HEK293T (cell line): Measurements from ENCODE around the gene AGMAT.

Experiments used
- CTCF ChIA-PET: fragments of 350-600 bp; formaldehyde crosslinking; extraction: SDS; loops from one replicate; lab custom pipeline; 2021; ENCODE audit warnings: antibody characterized with exemption, inconsistent platforms; lab: Yijun Ruan, JAX
- POLR2A ChIA-PET: fragments of 350-600 bp; formaldehyde crosslinking; extraction: SDS; loops from one replicate; lab custom pipeline; 2020; ENCODE audit warnings: antibody characterized with exemption, inconsistent platforms; lab: Yijun Ruan, JAX
- DNase-seq: peaks from one replicate; pipeline ENCODE4 v3.0.0; 2012; ENCODE audit warnings: mixed read lengths; ENCODE audit errors: extremely low spot score
- ARNT ChIP-seq: fragments of 450-650 bp; IDR thresholded peaks from 2 replicates; pipeline ENCODE4 v1.6.1; 2017; ENCODE audit warnings: mild to moderate bottlenecking
- BHLHE40 ChIP-seq: fragments of 450-650 bp; IDR thresholded peaks from 2 replicates; pipeline ENCODE4 v1.6.1; 2016; ENCODE audit warnings: mild to moderate bottlenecking, moderate library complexity, borderline replicate concordance
- CTBP1 ChIP-seq: fragments of 450-650 bp; IDR thresholded peaks from 2 replicates; pipeline ENCODE4 v1.6.1; 2016; ENCODE audit warnings: borderline replicate concordance
- ELF4 ChIP-seq: fragments of 450-650 bp; IDR thresholded peaks from 2 replicates; pipeline ENCODE4 v1.6.1; 2017; ENCODE audit warnings: antibody characterized with exemption
- FOXA1 ChIP-seq: fragments of 450-650 bp; IDR thresholded peaks from 2 replicates; pipeline ENCODE4 v1.6.1; 2016; ENCODE audit warnings: mild to moderate bottlenecking
- FOXK2 ChIP-seq: fragments of 450-650 bp; IDR thresholded peaks from 2 replicates; pipeline ENCODE4 v1.6.1; 2016; ENCODE audit warnings: mild to moderate bottlenecking
- FOXM1 ChIP-seq: fragments of 450-650 bp; IDR thresholded peaks from 2 replicates; pipeline ENCODE4 v1.6.1; 2017; ENCODE audit warnings: mild to moderate bottlenecking, borderline replicate concordance
- HDGF ChIP-seq: fragments of 450-650 bp; IDR thresholded peaks from 2 replicates; pipeline ENCODE4 v1.6.1; 2017; ENCODE audit warnings: antibody characterized with exemption, borderline replicate concordance
- L3MBTL2 ChIP-seq: fragments of 450-650 bp; conservative IDR thresholded peaks from 2 replicates; pipeline ENCODE4 v1.6.1; 2016; ENCODE audit warnings: mild to moderate bottlenecking
- LEF1 ChIP-seq: fragments of 450-650 bp; IDR thresholded peaks from 2 replicates; pipeline ENCODE4 v1.6.1; 2017; ENCODE audit warnings: mild to moderate bottlenecking, borderline replicate concordance
- NFRKB ChIP-seq: fragments of 450-650 bp; IDR thresholded peaks from 2 replicates; pipeline ENCODE4 v1.6.1; 2016; ENCODE audit warnings: mild to moderate bottlenecking, moderate library complexity
- PKNOX1 ChIP-seq: fragments of 450-650 bp; IDR thresholded peaks from 2 replicates; pipeline ENCODE4 v1.6.1; 2016
- SP1 ChIP-seq: fragments of 450-650 bp; IDR thresholded peaks from 2 replicates; pipeline ENCODE4 v1.6.1; 2017
- SUZ12 ChIP-seq: fragments of 450-650 bp; IDR thresholded peaks from 2 replicates; pipeline ENCODE4 v1.6.1; 2016; ENCODE audit warnings: mild to moderate bottlenecking
- TARDBP ChIP-seq: fragments of 450-650 bp; IDR thresholded peaks from 2 replicates; pipeline ENCODE4 v1.6.1; 2016
- ZNF384 ChIP-seq: fragments of 450-650 bp; IDR thresholded peaks from 2 replicates; pipeline ENCODE4 v1.6.1; 2016

The AGMAT gene

DNA sequence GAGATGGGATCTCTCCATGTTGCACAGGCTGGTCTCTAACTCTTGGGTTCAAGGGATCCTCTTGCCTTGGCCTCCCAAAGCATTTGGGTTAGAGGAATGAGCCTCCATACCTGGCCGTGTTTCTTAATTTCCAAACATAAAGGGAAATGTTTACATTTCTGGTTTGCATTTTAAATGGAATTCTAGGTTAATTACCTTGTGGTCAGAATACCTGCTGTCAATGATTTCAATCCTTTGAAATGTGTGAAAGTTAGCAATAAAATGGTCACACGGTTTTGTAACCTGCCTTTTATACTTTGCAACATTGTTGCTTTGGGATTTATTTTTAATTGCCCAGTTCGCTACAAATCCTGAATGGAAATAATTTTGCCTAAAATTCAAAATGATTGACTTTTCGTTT lies 26.3 kb downstream of the AGMAT start:
- POLR2A ChIA-PET = no interaction called here

DNA sequence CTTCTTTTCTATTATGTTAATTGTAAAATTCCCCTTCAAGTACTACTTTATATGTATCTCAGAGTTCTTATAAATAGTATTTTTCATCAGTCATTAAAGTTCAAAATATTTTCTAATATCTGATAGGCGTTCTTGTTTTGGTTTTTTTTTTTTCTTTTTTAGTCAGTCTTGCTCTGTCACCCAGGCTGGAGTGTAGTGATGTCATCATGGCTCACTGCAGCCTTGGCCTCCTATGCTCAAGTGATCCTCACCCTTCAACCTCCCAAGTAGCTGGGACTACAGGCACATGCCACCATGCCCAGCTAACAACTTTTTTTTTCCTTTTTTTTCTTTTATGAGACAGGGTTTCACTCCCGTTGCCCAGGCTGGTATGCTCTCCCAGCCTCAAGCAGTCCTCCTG lies 27.3 kb downstream of the AGMAT start:
- ChIA-PET POLR2A (no interaction called here), CTCF (no interaction called here)
- TF ChIP-seq SP1 = no peak
- TF ChIP-seq ARNT = no peak
- no peak for TF ChIP-seq LEF1
- no peak for TF ChIP-seq CTBP1
- no peak for TF ChIP-seq L3MBTL2
- no peak for TF ChIP-seq ELF4
- TF ChIP-seq TARDBP = no peak
- no peak for TF ChIP-seq FOXK2
- no peak for TF ChIP-seq SUZ12
- no peak for TF ChIP-seq ZNF384
- no peak for TF ChIP-seq PKNOX1
- no peak for TF ChIP-seq NFRKB
- no peak for TF ChIP-seq BHLHE40
- no peak for TF ChIP-seq FOXM1
- DNase-seq = no peak

More for the DNA sequence above, 26.3 kb downstream of the AGMAT start:
- CTCF ChIA-PET = interaction anchor here (0.6 kb wide), 1 partner anchor 90 kb away, joined by 3 read pairs; no protein-coding TSS in a partner anchor
- DNase-seq = no peak
- TF ChIP-seq NFRKB = no peak
- no peak for TF ChIP-seq HDGF
- no peak for TF ChIP-seq BHLHE40
- no peak for TF ChIP-seq ARNT
- no peak for TF ChIP-seq ZNF384
- TF ChIP-seq L3MBTL2 = no peak
- TF ChIP-seq FOXM1 = no peak
- no peak for TF ChIP-seq SP1

- no peak for DNase-seq
- ChIA-PET POLR2A (no interaction called here), CTCF (no interaction called here)
- TF ChIP-seq FOXA1 (no peak), PKNOX1 (no peak), CTBP1 (no peak), SP1 (no peak), BHLHE40 (no peak)
These were observed 27.8 kb downstream of the AGMAT start for GRCh38 chr1:15557008-15557407.

- POLR2A ChIA-PET = no interaction called here
- no peak for TF ChIP-seq FOXA1
- no peak for TF ChIP-seq FOXK2
- no peak for TF ChIP-seq ELF4
- no peak for DNase-seq
- CTCF ChIA-PET = no interaction called here
These were observed 34.3 kb downstream of the AGMAT start for GRCh38 chr1:15550573-15550972.

DNA sequence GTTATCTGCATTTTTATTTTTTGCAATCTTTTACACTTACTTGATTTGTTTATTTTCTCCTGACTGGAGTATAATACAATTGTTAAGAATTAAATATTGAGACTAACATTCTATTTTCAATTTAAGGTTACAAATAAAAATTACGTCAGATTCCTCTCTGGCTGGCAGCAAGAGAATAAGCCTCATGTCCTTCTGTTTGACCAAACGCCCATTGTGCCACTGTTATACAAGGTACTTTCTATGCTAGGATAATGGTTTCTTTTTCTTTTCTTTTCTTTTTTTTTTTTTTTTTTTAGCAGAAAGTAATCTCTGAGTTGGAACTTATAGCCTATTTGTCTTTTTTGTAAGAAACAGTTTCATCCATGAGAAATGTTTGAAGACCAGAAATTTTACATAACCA lies 38.2 kb downstream of the AGMAT start:
- ChIA-PET CTCF (no interaction called here), POLR2A (no interaction called here)
- no peak for TF ChIP-seq TARDBP
- TF ChIP-seq FOXM1 = no peak
- TF ChIP-seq ELF4 = no peak

GRCh38 chr1:15543589-15544568 lies 41.0 kb downstream of the AGMAT start:
- POLR2A ChIA-PET = no interaction called here
- TF ChIP-seq SUZ12 (no peak), L3MBTL2 (no peak), CTBP1 (no peak), BHLHE40 (no peak), ARNT (no peak), SP1 (no peak), LEF1 (no peak), ZNF384 (no peak)
- no peak for DNase-seq
- CTCF ChIA-PET = no interaction called here

More for the DNA sequence above, 38.2 kb downstream of the AGMAT start:
- DNase-seq = no peak

GRCh38 chr1:15543251-15543588 lies 41.6 kb downstream of the AGMAT start:
- CTCF ChIA-PET = no interaction called here
- POLR2A ChIA-PET = no interaction called here
- TF ChIP-seq ARNT (no peak), LEF1 (no peak), ZNF384 (no peak), SUZ12 (no peak), L3MBTL2 (no peak), HDGF (no peak), CTBP1 (no peak), PKNOX1 (no peak), FOXA1 (no peak), NFRKB (no peak), ELF4 (no peak), FOXM1 (no peak), FOXK2 (no peak), BHLHE40 (no peak), TARDBP (no peak), SP1 (no peak)
- DNase-seq = no peak
